Common myeloid progenitor, CD34-positive (primary cell): ENCODE measurements around the gene CDK5RAP2.
A peak's percentile ranks its signal among the peaks of the same experiment; 100 is the strongest.

Experiments
- CTCF ChIA-PET: fragments of 350-600 bp; sonication (Branson Sonifier 250); formaldehyde crosslinking; loops from one replicate; lab custom pipeline; 2021; ENCODE audit warnings: antibody characterized with exemption; lab: Charles Lee
- POLR2A ChIA-PET: fragments of 350-600 bp; sonication (Branson Sonifier 250); formaldehyde crosslinking; loops from one replicate; lab custom pipeline; 2021; ENCODE audit warnings: antibody characterized with exemption; lab: Charles Lee
- DNase-seq, 3 donors: peaks; one replicate each; pipeline versions ENCODE4 v3.0.0 to v3.0.0-alpha.2; 2013
- H3K27ac ChIP-seq, 2 experiments: 1 replicate in 1 of 2; 2 replicates in 1 of 2; pipeline ENCODE4 v1.7.0; 2013; ENCODE audit warnings: inconsistent platforms in 2 of 2, low read length in 2 of 2, mild to moderate bottlenecking in 2 of 2, low read depth in 1 of 2, moderate library complexity in 1 of 2; ENCODE audit not compliant: severe bottlenecking in 2 of 2, insufficient read depth in 1 of 2, poor library complexity in 1 of 2
- H3K27me3 ChIP-seq, 5 experiments: replicated peaks in 2 of 5; 1 replicate in 3 of 5; 2 replicates in 2 of 5; pipeline versions ENCODE4 v1.6.1 to v1.7.0; 2013; ENCODE audit warnings: low read length in 4 of 5, mild to moderate bottlenecking in 2 of 5, moderate library complexity in 2 of 5, inconsistent platforms in 1 of 5; ENCODE audit not compliant: insufficient read depth in 5 of 5, control insufficient read depth in 4 of 5
- H3K36me3 ChIP-seq, 4 experiments: 1 replicate in 2 of 4; 2 replicates in 2 of 4; pipeline versions ENCODE4 v1.6.1 to v1.7.0; 2013; ENCODE audit warnings: low read length in 3 of 4, control low read depth in 1 of 4, mild to moderate bottlenecking in 1 of 4; ENCODE audit not compliant: control insufficient read depth in 4 of 4, insufficient read depth in 4 of 4
- H3K4me1 ChIP-seq, 4 experiments: 1 replicate in 3 of 4; 2 replicates in 1 of 4; pipeline versions ENCODE4 v1.6.1 to v1.7.1; 2013; ENCODE audit warnings: low read length in 3 of 4, mild to moderate bottlenecking in 3 of 4, control low read depth in 1 of 4, inconsistent platforms in 1 of 4, moderate library complexity in 1 of 4; ENCODE audit not compliant: control insufficient read depth in 4 of 4, insufficient read depth in 4 of 4; ENCODE audit errors: control extremely low read depth in 1 of 4
- H3K4me3 ChIP-seq, 7 experiments: 1 replicate in 4 of 7; 2 replicates in 3 of 7; pipeline versions ENCODE4 v1.5.1 to v1.7.0; 2013; ENCODE audit warnings: mild to moderate bottlenecking in 7 of 7, low read length in 6 of 7, moderate library complexity in 6 of 7, inconsistent platforms in 2 of 7, low read depth in 2 of 7, control low read depth in 1 of 7; ENCODE audit not compliant: insufficient read depth in 4 of 7, control insufficient read depth in 1 of 7; ENCODE audit errors: extremely low read depth in 1 of 7
- H3K9me3 ChIP-seq, 5 experiments: 1 replicate in 4 of 5; 2 replicates in 1 of 5; pipeline versions ENCODE4 v1.6.1 to v1.7.1; 2013; ENCODE audit warnings: low read length in 4 of 5, mild to moderate bottlenecking in 2 of 5, inconsistent platforms in 1 of 5, low read depth in 1 of 5, moderate library complexity in 1 of 5; ENCODE audit not compliant: control insufficient read depth in 4 of 5, insufficient read depth in 2 of 5; ENCODE audit errors: control extremely low read depth in 1 of 5
- WGBS: methylation state at CpG from one replicate; pipeline ENCODE4 v1.1.5; 2013; ENCODE audit not compliant: insufficient coverage; 5-methylcytosine and 5-hydroxymethylcytosine counted together

CDK5RAP2 gene

DNA sequence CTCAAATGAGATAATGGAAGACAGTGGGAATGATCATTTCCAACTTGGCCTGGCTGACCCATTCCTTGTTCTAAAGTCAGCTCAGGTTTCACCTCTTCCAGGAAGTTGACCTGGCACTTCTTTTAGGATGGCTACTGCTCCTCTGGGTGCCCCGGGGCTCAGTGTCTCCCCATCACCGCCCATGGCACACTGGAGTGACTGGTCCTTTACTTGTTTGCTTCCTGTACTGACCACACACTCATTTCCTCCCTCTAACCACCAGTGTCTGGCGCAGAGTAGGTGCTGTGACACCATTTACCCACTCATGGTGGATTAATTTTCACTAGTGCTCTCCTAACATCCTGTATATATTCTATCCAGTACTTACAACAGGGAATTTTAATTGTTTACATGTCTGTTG, 183.5 kb downstream of the CDK5RAP2 start:
- WGBS, result 92% methylated on average over 2 of the region's 3 CpGs
- Histone ChIP-seq H3K27ac (no peak overlapping the region), H3K9me3 (no peaks in the 10 kb centered on the region), H3K36me3 (peaks cover 37 to 82% (median 62%) of the 10 kb centered on the region in 4 experiments), H3K4me3 (no peak overlapping the region), H3K27me3 (no peaks in the 10 kb centered on the region), H3K4me1 (peaks cover 0 to 9% (median 3%) of the 10 kb centered on the region in 4 experiments)
- POLR2A ChIA-PET, result no interaction called here
- CTCF ChIA-PET, result no interaction called here
- DNase-seq, result no peak

DNA sequence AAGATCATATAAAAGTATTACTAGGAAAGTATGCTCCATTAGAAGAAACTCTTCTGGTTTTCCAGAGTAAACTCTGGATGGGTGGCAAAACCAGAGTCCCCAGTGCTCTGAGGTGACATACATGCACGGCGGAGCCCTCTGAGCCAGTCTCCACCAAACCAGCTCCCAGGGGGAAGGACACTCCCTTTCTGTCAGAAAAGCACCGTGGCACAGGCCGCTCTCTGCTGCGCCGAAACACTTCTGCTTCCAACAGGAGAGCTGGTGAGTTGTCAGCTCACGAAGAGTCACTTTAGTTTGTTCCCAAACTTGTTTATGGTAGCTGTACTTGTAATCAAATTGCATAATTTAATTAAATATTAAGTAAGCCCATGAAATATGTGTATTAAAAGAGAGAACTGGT, 184.6 kb downstream of the CDK5RAP2 start:
- Histone ChIP-seq H3K27me3 (no peaks in the 10 kb centered on the region), H3K4me1 (peaks cover 0 to 9% (median 3%) of the 10 kb centered on the region in 4 experiments), H3K27ac (no peak overlapping the region), H3K9me3 (no peaks in the 10 kb centered on the region), H3K36me3 (peaks cover 37 to 83% (median 61%) of the 10 kb centered on the region in 4 experiments), H3K4me3 (no peak overlapping the region)
- ChIA-PET CTCF (no interaction called here), POLR2A (no interaction called here)
- no peak for DNase-seq
- WGBS, result 80% methylated on average over 1 of the region's 7 CpGs

DNA sequence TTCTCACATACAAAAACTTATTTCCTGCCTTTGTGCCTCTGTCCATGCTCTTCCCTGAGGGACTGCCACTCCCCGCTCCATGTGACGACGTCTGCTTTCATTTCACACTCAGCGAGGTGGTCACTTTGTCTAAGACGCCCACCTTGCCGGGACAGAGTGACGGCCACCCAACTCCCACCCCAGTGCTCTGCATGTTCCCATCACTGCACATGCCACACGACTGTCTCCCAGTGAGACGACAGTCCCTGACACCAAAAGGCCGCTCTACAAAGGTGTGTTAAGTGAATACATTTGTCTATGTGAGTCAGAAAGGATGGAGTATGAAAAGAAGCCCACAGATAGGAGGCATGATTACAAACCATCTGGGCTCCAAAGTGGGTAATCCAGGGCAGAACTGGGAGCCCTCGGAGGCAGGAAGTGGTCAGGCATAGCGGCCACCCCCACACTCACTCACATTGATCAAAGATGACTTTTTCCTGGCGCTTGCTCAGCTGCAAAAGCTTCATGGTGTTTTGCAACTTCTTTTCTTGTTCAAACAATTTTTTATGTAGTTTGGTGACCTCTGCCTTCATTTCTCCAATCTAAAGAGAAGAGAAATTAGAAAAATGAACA, 185.8 kb downstream of the CDK5RAP2 start:
- Histone ChIP-seq H3K4me3 (no peak overlapping the region), H3K27ac (no peak overlapping the region), H3K9me3 (no peaks in the 10 kb centered on the region), H3K4me1 (peaks cover 0 to 9% (median 3%) of the 10 kb centered on the region in 4 experiments), H3K27me3 (no peaks in the 10 kb centered on the region), H3K36me3 (peaks cover 32 to 83% (median 58%) of the 10 kb centered on the region in 4 experiments)
- ChIA-PET POLR2A (no interaction called here), CTCF (no interaction called here)
- peak in 2 of 3 donors; percentile 12 to 17 for DNase-seq
- WGBS, result 71% methylated on average over 10 of the region's 13 CpGs

DNA sequence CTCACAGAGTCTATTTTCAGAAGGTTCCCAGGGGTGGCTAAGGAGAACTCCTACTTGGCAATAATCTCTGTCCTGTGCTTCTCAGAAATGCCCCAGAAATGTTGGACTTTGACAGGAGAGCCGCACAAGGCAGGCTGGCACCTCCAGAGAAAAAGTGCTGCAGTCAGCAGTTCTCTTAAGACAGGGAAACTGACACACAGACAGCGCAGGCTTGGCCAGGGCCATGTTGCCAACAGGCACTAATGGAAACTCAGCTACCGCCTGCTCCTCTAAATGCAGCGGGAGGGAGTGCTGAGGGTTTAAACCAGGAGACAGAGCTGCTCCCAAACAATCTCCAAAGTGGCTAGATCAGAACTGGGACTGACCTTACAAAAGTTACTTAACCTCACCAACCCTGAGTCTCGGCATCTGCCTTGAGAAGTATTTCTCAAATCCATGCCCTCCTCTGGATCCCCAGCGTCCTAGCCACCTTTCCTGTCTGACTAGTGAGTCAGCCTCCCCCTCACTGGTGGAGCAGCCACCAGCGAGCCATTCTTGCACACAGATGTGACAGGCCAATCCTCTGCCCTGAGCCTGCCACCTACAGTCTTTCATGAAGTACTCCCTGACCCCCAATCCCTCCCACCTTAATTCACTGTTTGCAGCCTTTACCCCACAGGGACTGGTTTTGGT, 186.4 kb downstream of the CDK5RAP2 start:
- peaks cover 28 to 83% (median 59%) of the 10 kb centered on the region in 4 experiments for H3K36me3 ChIP-seq
- ChIA-PET POLR2A (no interaction called here), CTCF (no interaction called here)
- H3K4me3 ChIP-seq, result no peak overlapping the region
- H3K9me3 ChIP-seq, result no peaks in the 10 kb centered on the region
- H3K4me1 ChIP-seq, result peaks cover 0 to 9% (median 3%) of the 10 kb centered on the region in 4 experiments
- no peaks in the 10 kb centered on the region for H3K27me3 ChIP-seq
- DNase-seq, result no peak
- H3K27ac ChIP-seq, result no peak overlapping the region
- 83% methylated on average over 6 of the region's 7 CpGs for WGBS

DNA sequence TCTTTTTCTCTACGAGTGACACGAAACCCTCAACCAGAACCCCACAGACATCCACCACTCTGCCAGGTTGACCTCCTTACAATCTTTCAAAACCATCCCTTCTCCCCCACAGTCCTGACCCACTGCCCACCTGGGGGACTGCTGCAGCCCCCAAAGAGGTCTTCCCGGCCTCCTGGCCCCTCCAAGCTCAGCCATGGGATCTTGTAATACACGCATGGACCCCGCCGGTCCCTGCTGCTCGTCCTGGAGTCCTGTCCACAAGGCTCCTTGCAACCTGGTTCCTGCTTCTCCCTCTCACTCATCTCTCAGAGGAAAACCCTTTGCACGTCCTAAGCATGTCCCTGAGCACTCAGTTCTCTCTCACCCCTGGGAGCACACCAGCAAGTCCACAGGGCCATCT, 187.3 kb downstream of the CDK5RAP2 start:
- WGBS, result 98% methylated on average over 6 of the region's 8 CpGs
- no peaks in the 10 kb centered on the region for H3K27me3 ChIP-seq

DNA sequence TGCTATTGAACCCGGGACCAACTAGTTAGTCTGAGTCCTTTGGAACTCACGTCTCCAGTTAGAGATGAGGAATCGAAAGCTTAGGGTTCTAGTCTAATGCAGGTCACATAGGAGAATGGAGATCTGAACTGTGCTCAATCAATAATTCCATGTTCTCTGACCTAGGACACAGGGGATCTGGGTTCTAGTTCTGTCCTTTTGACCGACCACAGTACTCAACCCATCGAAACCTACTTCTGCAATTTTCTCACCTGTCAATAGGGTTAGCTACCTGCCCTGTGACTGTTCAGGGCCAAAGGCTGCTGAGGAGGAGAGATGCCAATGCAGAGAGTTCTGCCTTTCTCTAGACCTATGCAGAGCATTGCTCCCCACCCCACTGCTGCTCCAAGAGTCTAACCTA, 187.7 kb downstream of the CDK5RAP2 start:
- no peak overlapping the region for H3K4me3 ChIP-seq
- peaks cover 0 to 9% (median 3%) of the 10 kb centered on the region in 4 experiments for H3K4me1 ChIP-seq
- no peak overlapping the region for H3K27ac ChIP-seq
- no peaks in the 10 kb centered on the region for H3K9me3 ChIP-seq
- ChIA-PET POLR2A (no interaction called here), CTCF (no interaction called here)
- H3K27me3 ChIP-seq, result no peaks in the 10 kb centered on the region
- DNase-seq, result no peak
- peaks cover 24 to 86% (median 63%) of the 10 kb centered on the region in 4 experiments for H3K36me3 ChIP-seq
- 97% methylated on average over 3 of the region's 5 CpGs for WGBS

More for the DNA sequence above, 187.3 kb downstream of the CDK5RAP2 start:
- no peak for DNase-seq
- peaks cover 0 to 9% (median 3%) of the 10 kb centered on the region in 4 experiments for H3K4me1 ChIP-seq
- ChIA-PET POLR2A (no interaction called here), CTCF (no interaction called here)
- no peaks in the 10 kb centered on the region for H3K9me3 ChIP-seq
- no peak overlapping the region for H3K27ac ChIP-seq
- no peak overlapping the region for H3K4me3 ChIP-seq
- H3K36me3 ChIP-seq, result peaks cover 26 to 87% (median 62%) of the 10 kb centered on the region in 4 experiments

DNA sequence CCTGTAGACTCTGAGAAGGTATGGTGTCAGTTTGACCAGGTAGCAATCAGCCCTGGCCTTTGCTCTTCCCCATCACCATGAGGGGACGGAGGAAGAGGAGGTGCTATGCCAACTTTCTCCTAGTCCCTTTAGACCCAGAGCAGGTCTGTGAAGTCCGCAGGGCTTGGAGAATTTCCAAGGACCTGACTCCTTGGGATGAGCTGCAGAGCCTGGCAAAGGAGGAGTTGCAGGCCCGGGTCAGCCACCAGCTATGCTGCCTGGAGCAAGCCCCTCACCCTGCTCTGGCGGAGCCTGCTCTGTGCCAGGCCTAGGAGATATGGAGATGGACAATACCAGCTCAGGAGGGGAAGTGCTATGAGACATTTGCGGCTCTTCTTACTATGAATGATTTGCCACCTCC, 188.3 kb downstream of the CDK5RAP2 start:
- peaks cover 0 to 9% (median 3%) of the 10 kb centered on the region in 4 experiments for H3K4me1 ChIP-seq
- 100% methylated on average over 3 of the region's 5 CpGs for WGBS
- H3K9me3 ChIP-seq, result no peaks in the 10 kb centered on the region
- DNase-seq, result no peak
- peaks cover 24 to 82% (median 61%) of the 10 kb centered on the region in 4 experiments for H3K36me3 ChIP-seq
- ChIA-PET CTCF (no interaction called here), POLR2A (no interaction called here)
- H3K27ac ChIP-seq, result no peak overlapping the region
- no peak overlapping the region for H3K4me3 ChIP-seq
- no peaks in the 10 kb centered on the region for H3K27me3 ChIP-seq
